ACC112 (cell line): ENCODE measurements around the gene CMTM8.

Source experiments
- H2AFZ ChIP-seq: fragments of 200-600 bp; sonication (generic); one replicate; pipeline ENCODE4 v1.6.0; 2017; ENCODE audit warnings: antibody characterized with exemption, low read length; ENCODE audit not compliant: unreplicated experiment
- H3K27ac ChIP-seq: fragments of 200-600 bp; sonication (generic); 2 replicates; pipeline ENCODE4 v1.5.1; 2014; ENCODE audit warnings: low read depth, mild to moderate bottlenecking, antibody characterized with exemption, low read length, moderate library complexity
- H3K27me3 ChIP-seq: fragments of 200-600 bp; sonication (generic); 2 replicates; pipeline ENCODE4 v1.6.1; 2014; ENCODE audit warnings: mild to moderate bottlenecking, antibody characterized with exemption, low read length, moderate library complexity, mixed read lengths; ENCODE audit not compliant: insufficient read depth
- H3K36me3 ChIP-seq: fragments of 200-600 bp; sonication (generic); 2 replicates; pipeline ENCODE4 v1.6.1; 2016; ENCODE audit warnings: mild to moderate bottlenecking, antibody characterized with exemption, low read length, moderate library complexity, mixed read lengths; ENCODE audit not compliant: insufficient read depth
- H3K4me1 ChIP-seq: fragments of 200-600 bp; sonication (generic); one replicate; pipeline ENCODE4 v1.6.1; 2016; ENCODE audit warnings: low read length, mixed read lengths; ENCODE audit not compliant: insufficient read depth, unreplicated experiment, control insufficient read depth
- H3K4me3 ChIP-seq: fragments of 200-600 bp; sonication (generic); 2 replicates; pipeline ENCODE4 v1.5.1; 2014; ENCODE audit warnings: mild to moderate bottlenecking, low read depth, low read length
- H3K79me2 ChIP-seq: fragments of 200-600 bp; sonication (generic); one replicate; pipeline ENCODE4 v1.6.0; 2016; ENCODE audit warnings: low read length; ENCODE audit not compliant: control insufficient read depth, unreplicated experiment, insufficient read depth

Gene CMTM8

DNA sequence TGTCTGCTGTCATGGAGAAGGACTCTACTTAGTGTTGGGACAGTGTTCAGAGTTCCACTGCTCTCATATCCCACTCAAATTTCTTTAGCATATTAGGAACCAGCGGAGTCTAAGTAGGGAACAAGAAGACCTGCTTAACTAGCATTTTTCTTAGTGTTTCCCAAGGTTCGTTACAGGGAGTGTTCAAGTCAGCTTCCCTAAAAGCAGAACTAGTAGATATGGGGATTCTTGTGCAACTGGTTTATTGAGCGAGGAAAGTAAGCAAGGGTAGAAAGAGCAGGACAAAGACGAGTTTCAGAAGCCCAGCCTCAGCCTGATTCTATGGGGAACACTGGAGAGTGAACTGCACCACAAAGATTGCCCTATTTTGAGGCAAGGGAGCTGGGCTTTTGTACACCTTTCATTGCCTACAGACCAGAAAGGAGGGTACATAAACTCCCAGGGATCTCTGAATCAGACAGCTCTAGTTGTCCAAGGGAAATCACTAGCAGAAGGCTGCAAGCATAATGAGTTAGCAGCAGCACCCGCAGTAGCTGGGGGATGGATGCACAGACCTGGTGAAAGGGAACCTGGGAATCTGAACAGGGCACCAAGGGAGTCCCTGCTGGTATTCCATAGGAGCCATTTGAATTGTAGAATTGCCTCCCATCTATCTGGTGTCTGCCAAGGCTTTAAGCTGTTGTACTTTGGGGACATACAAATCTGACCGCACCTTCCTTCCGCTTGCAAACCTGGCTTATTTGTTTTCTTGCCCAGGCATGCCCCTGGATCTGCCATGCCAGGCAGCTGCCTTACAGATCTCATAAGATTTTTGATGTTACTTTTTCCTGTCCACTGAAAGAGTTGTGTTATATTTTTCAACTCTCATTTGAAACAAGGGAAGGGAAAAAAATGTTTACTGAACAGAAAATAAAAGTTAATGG lies 168.3 kb downstream of the CMTM8 start:
- no peaks in the 10 kb centered on the region for H3K27me3 ChIP-seq
- peaks cover 5% of the 10 kb centered on the region for H3K4me1 ChIP-seq
- H2AFZ ChIP-seq: no peak overlapping the region
- no peak overlapping the region for H3K27ac ChIP-seq
- H3K36me3 ChIP-seq: no peaks in the 10 kb centered on the region
- peaks cover 24% of the 10 kb centered on the region for H3K79me2 ChIP-seq
- H3K4me3 ChIP-seq: no peak overlapping the region

DNA sequence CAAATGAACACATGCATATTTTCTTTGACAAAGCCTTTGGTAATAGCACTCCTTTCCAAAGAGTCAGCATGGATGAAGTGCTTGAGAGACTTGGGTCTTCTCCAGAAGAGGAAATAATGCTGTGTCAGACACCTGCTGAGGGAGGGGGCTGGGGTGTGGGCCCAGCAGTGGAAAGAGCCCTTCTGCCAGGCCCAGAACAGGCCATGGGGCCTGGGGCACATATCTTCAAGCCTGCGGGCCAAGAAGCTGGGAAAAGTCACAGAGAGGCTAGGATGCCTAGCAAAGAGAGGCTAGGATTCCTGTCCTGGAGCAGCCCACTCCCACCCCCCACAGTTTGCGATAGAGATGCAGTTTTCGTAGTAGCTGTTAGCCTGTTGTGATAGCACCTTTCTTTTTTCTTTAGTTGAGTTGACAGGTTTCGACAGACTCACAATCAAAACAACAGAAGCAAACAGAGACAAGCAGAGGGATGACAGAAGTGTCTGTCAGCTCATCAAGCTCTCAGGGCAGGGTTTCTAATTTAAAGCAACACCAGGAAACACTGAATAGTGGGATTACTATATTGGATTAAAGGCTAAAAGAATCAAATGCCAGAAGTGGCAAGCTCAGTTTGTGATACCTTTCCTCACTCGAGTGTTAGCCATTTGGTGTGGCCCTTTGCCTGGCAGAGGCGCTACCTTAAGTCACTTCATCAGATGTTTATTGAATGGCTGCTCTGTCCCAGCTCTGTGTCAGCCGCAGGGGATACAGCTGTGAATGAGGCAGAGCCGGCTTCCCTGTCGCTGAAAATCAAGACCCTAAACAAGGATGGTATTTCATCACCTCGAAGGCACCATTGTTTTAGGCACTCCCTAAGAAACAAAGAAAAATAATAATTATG lies 172.1 kb downstream of the CMTM8 start:
- Histone ChIP-seq H3K79me2 (peaks cover 18% of the 10 kb centered on the region), H2AFZ (no peak overlapping the region), H3K36me3 (no peaks in the 10 kb centered on the region), H3K4me1 (peaks cover 13% of the 10 kb centered on the region), H3K4me3 (no peak overlapping the region), H3K27ac (no peak overlapping the region), H3K27me3 (no peaks in the 10 kb centered on the region)

DNA sequence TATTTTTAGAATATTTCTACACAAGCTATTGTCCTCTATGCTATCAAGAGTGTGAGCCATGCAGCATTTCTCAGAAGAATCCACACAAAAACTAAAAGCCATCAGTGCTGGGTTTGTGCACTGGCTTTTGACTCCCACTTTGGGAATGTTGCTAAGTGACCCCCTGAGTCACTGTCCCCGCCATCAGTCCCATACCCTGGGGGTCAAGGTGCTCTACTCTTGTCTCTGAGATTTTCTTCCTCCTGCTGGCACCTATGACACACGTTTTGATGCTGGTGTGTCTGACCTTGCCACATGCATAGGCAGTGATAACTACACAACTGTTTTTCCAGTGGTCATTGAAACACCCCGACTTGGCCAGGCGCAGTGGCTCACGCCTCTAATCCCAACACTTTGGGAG lies 173.0 kb downstream of the CMTM8 start:
- Histone ChIP-seq H3K79me2 (peaks cover 23% of the 10 kb centered on the region), H3K27ac (no peak overlapping the region), H3K4me1 (peaks cover 13% of the 10 kb centered on the region)

DNA sequence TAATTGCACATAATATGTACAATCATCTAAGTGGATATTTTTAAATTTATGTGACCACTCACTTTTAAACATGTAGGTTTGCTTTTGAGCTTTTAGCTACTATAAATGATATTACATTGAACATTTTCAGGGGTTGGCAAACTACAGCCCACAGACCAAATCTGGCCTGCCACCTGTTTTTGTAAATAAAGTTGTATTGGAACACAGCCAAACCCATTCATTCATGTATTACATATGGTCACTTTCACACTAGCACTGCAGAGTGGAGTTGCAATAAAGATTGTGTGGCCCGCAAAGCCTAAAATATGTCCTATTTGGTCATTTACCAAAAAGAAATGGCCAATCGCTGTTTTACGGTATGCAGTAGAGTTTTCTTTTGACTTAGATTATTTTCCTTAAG lies 174.4 kb downstream of the CMTM8 start:
- Histone ChIP-seq H2AFZ (no peak overlapping the region), H3K79me2 (peaks cover 35% of the 10 kb centered on the region), H3K27me3 (no peaks in the 10 kb centered on the region), H3K27ac (no peak overlapping the region), H3K36me3 (no peaks in the 10 kb centered on the region), H3K4me1 (peaks cover 13% of the 10 kb centered on the region), H3K4me3 (no peak overlapping the region)

More for the DNA sequence above, 173.0 kb downstream of the CMTM8 start:
- Histone ChIP-seq H2AFZ (no peak overlapping the region), H3K27me3 (no peaks in the 10 kb centered on the region), H3K4me3 (no peak overlapping the region), H3K36me3 (no peaks in the 10 kb centered on the region)

DNA sequence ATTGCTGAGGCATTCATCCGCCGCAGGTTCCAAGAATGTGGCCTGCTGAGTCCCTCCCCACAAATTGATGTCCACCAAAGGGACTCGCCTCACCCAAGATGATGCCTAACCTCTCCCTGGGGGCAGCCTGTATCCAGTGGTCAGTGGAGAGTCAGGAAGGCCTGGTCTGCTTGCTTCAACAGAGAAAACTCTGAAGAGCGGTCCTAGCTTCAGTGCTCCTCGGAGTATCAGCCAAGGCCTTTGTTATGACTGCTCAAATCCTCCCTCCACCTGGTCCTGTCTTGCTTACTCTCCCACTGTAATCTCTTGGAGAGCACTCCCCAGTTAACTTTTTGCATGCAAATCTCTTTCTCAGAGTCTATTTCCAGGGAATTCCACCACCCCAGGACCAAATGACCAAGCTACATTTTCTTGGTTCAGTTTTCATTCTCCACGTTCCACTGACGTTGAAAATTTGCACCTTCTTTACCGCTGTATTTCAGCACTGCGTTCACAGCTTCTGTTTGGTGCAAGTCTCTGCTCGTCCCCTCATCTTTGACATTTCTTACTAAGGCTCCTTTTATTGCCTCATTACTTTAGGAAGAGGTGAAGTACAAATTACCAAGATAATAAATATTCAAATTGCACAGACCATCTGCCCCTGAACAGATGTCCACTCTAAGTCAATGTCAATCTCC lies 175.5 kb downstream of the CMTM8 start:
- H3K27ac ChIP-seq: peak overlapping the region; percentile 56
- H3K4me1 ChIP-seq: peaks cover 13% of the 10 kb centered on the region
- H3K79me2 ChIP-seq: peaks cover 39% of the 10 kb centered on the region
- no peaks in the 10 kb centered on the region for H3K27me3 ChIP-seq
- 0 out of 2 replicates have a peak overlapping the region, but pooled peaks have one; percentile 13 for H3K4me3 ChIP-seq
- H2AFZ ChIP-seq: peak overlapping the region; percentile 0
- no peaks in the 10 kb centered on the region for H3K36me3 ChIP-seq

DNA sequence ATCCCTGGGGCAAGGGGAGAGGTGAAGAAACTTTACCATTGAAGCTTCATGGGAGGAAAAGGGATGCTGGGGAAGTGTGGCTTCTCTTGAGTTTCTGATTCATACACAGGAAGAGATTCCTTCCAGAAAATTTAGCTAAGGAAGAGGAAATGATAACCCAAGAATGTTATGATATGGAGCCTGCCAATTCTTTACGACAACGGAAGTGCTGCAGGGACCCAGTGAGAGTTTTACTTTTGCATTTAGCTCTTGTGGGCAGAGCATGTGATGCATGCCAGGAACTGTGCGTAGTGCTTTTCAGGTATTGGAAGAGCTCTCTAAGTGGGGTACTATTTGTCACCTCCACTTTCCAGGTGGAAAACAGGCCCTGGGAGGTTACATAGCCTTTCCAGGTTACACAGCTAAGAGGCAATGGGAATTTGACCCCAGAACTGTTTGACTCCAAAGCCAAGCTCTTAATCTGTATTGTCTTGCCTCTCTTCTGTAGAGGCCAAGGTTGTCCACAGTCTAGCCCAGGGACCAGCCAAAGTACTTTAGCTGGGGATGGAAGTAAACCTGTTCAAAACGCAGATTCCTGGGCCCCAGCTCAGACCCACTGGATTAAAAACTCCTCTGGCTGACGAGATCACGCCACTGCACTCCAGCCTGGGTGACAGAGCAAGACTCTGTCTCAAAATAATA lies 176.2 kb downstream of the CMTM8 start:
- H3K4me1 ChIP-seq: peaks cover 17% of the 10 kb centered on the region
- 0 out of 2 replicates have a peak overlapping the region, but pooled peaks have one; percentile 13 for H3K4me3 ChIP-seq
- peak overlapping the region; percentile 56 for H3K27ac ChIP-seq
- no peaks in the 10 kb centered on the region for H3K36me3 ChIP-seq
- H2AFZ ChIP-seq: peak overlapping the region; percentile 0
- H3K27me3 ChIP-seq: no peaks in the 10 kb centered on the region
- H3K79me2 ChIP-seq: peaks cover 42% of the 10 kb centered on the region

DNA sequence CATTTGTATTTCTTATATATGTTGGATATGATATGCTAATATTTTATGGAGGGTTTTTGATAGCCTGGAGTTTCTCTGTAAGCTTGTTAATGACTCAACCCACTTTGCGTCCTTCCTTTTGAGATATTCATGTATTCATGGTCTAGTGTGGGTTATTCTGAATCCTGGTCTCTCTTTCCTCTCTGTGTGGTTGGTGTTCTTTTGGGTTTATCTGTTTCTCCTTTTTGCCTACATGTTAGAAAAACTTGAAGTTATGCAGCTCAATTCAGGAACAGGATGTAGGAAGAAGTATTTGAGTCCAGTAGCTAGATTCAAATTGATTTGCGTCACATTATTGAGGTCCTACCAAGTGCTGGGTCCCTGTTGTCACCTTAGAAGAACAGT lies 181.3 kb downstream of the CMTM8 start:
- H3K4me3 ChIP-seq: no peak overlapping the region
- no peak overlapping the region for H2AFZ ChIP-seq
- no peaks in the 10 kb centered on the region for H3K27me3 ChIP-seq
- H3K4me1 ChIP-seq: peaks cover 39% of the 10 kb centered on the region
- no peaks in the 10 kb centered on the region for H3K36me3 ChIP-seq
- H3K27ac ChIP-seq: peak overlapping the region; percentile 21; the same call in 1 of the 2 replicates
- H3K79me2 ChIP-seq: peaks cover 51% of the 10 kb centered on the region
